Measurements from ENCODE around the gene OR4D1. TPM values are rescaled to one million over a fixed set of nuclear protein-coding genes. Genes with fewer than 3 reads are reported as not detected.
"Not testable (repeated sequence)": the region's sequence is repeated elsewhere in the genome, so short reads cannot be mapped to it uniquely, and the experiment has no call there.

OR4D1 gene
- total RNA-seq, result 1 to 10 TPM in 4 of 5 experiments, under 1 TPM in 1; 0.41 to 2.5 (median 1.3) TPM
- polyA plus RNA-seq, result 1 to 10 TPM; 2.5 to 3.3 TPM
- total RNA-seq, result 1.7 reads per million, percentile 7 among the genes with 10 or more reads in this experiment

DNA sequence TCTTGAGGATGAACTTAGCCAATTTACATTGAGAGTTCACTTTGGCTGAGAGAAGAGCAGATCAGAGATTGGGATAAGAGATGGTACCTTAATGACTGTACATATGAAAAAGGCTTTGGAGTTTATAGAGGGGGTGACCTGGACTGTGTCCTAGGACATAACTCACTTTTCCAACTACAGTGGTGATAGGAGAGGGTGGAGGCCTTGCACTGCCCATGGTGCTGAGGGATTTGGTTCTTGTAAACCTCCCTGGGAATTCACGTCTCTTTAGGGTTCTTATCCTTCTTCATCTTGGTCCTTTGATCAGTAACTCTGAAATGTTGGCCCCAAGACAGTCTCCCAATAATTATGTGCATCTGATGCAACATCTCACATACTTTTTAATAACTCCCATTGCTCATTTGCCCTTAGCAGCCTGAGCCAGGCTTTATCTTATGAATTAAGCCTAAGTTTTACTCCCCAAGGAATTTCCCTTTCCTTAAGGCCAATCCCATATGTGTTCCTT is at the start of gene OR4D1:
OR4D1 (plus strand) TSS at position 455 of the 505 bp plus-strand sequence. CDS start 6,770 bp downstream, outside the sequence.
- Mint-ChIP-seq H3K9me3 (peaks cover 20 to 71% (median 41%) of the 10 kb centered on the region in 11 donors), H3K27ac (peak within 1 kb of the TSS in 2 of 9 donors; percentile 11 to 26), H3K36me3 (peaks cover 21 to 51% (median 39%) of the 10 kb centered on the region in 5 donors), H3K27me3 (peaks cover 0 to 71% (median 0%) of the 10 kb centered on the region in 5 donors), H3K4me1 (peaks cover 21 to 50% (median 36%) of the 10 kb centered on the region in 7 donors), H3K4me3 (peak within 1 kb of the TSS in 1 of 10 donors; percentile 35)
- intact Hi-C loops (cut with micrococcal nuclease), result no loop called here
- ATAC-seq, result no peak
- Histone ChIP-seq H3K27me3 (ENCODE audit: control insufficient read depth in 2 of 2, insufficient read depth in 2 of 2, low read length in 2 of 2) (no peaks in the 10 kb centered on the region), H3K27ac (ENCODE audit: low read depth, low read length) (no peak within 1 kb of the TSS), H3K9me3 (ENCODE audit: control insufficient read depth in 2 of 3, low read length in 3 of 3) (peaks cover 0 to 19% (median 17%) of the 10 kb centered on the region in 3 experiments), H3K4me3 (ENCODE audit: low read length) (no peak within 1 kb of the TSS), H3K36me3 (ENCODE audit: control insufficient read depth in 2 of 3, insufficient read depth in 3 of 3, low read length in 3 of 3) (no peaks in the 10 kb centered on the region), H3K4me1 (ENCODE audit: control insufficient read depth in 2 of 2, insufficient read depth in 2 of 2, low read length in 2 of 2) (peaks cover 15 to 17% of the 10 kb centered on the region in 2 donors)
- ChIA-PET CTCF (interaction anchor here (1.5 kb wide), 1 partner anchor 9 kb away, joined by 3 read pairs; no protein-coding TSS in a partner anchor), POLR2A (interaction anchor here (1.7 kb wide), 1 partner anchor 9 kb away, joined by 7 read pairs; no protein-coding TSS in a partner anchor)
- DNase-seq, result no peak

GRCh38 chr17:58100506-58100905 is 47.7 kb upstream of the OR4D1 start:
- Mint-ChIP-seq H3K4me1 (peaks cover 0 to 5% (median 0%) of the 10 kb centered on the region in 7 donors), H3K9me3 (no peaks in the 10 kb centered on the region), H3K27ac (no peak overlapping the region), H3K36me3 (peaks cover 0 to 7% (median 0%) of the 10 kb centered on the region in 5 donors), H3K27me3 (peaks cover 0 to 10% (median 0%) of the 10 kb centered on the region in 5 donors), H3K4me3 (no peak overlapping the region)
- ChIA-PET CTCF (interaction anchor here (0.9 to 1.3 kb wide), 3 partner anchors 13 to 99 kb away, joined by 3 to 4 read pairs (median 3); no protein-coding TSS in a partner anchor), POLR2A (interaction anchor here (0.6 to 1.1 kb wide), 2 partner anchors 93 to 125 kb away, joined by 3 read pairs; partner anchors contain the start of gene SRSF1)
- ATAC-seq (no peak), DNase-seq (no peak)
- intact Hi-C loops (cut with micrococcal nuclease), result no loop called here
- no peak overlapping the region for H3K27ac ChIP-seq (ENCODE audit: low read depth, low read length)
- H3K9me3 ChIP-seq (ENCODE audit: control insufficient read depth in 2 of 3, low read length in 3 of 3), result no peaks in the 10 kb centered on the region
- no peak overlapping the region for H3K4me3 ChIP-seq (ENCODE audit: low read length)
- no peaks in the 10 kb centered on the region for H3K36me3 ChIP-seq (ENCODE audit: control insufficient read depth in 2 of 3, insufficient read depth in 3 of 3, low read length in 3 of 3)
- H3K4me1 ChIP-seq (ENCODE audit: control insufficient read depth in 2 of 2, insufficient read depth in 2 of 2, low read length in 2 of 2), result no peaks in the 10 kb centered on the region
- H3K27me3 ChIP-seq (ENCODE audit: control insufficient read depth in 2 of 2, insufficient read depth in 2 of 2, low read length in 2 of 2), result no peaks in the 10 kb centered on the region

DNA sequence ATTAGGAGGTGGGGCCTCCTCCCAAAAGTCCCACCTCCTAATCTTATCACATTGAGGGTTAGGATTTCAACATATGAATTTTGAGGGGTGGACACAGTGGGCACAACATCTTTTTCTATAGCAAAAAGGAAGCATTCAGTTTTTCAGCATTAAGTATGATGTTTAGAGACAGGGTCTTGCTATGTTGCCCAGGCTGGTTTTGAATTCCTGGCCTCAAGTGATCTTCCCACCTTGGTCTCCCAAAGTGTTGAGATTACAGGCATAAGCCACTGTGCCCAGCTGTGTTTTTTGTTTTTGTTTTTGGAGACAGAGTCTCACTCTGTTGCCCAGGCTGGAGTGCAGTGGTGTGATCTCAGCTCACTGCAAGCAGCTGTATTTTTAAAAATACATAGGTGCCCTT is 46.3 kb upstream of the OR4D1 start:
- peaks cover 0 to 10% (median 0%) of the 10 kb centered on the region in 5 donors for H3K27me3 Mint-ChIP-seq
- H3K27ac Mint-ChIP-seq; DNase-seq; H3K9me3 Mint-ChIP-seq; H3K36me3 Mint-ChIP-seq; H3K27ac ChIP-seq (ENCODE audit: low read depth, low read length); H3K36me3 ChIP-seq (ENCODE audit: control insufficient read depth in 2 of 3, insufficient read depth in 3 of 3, low read length in 3 of 3); H3K4me1 Mint-ChIP-seq; ATAC-seq; H3K27me3 ChIP-seq (ENCODE audit: control insufficient read depth in 2 of 2, insufficient read depth in 2 of 2, low read length in 2 of 2); H3K9me3 ChIP-seq (ENCODE audit: control insufficient read depth in 2 of 3, low read length in 3 of 3); intact Hi-C loops (cut with micrococcal nuclease); H3K4me1 ChIP-seq (ENCODE audit: control insufficient read depth in 2 of 2, insufficient read depth in 2 of 2, low read length in 2 of 2); H3K4me3 ChIP-seq (ENCODE audit: low read length); H3K4me3 Mint-ChIP-seq: not testable (repeated sequence)
- ChIA-PET POLR2A (interaction anchor here (0.6 to 1.0 kb wide), 2 partner anchors 61 to 108 kb away, joined by 3 read pairs; no protein-coding TSS in a partner anchor), CTCF (interaction anchor here (1.1 kb wide), 2 partner anchors 9 to 268 kb away, joined by 3 to 5 read pairs; no protein-coding TSS in a partner anchor)

DNA sequence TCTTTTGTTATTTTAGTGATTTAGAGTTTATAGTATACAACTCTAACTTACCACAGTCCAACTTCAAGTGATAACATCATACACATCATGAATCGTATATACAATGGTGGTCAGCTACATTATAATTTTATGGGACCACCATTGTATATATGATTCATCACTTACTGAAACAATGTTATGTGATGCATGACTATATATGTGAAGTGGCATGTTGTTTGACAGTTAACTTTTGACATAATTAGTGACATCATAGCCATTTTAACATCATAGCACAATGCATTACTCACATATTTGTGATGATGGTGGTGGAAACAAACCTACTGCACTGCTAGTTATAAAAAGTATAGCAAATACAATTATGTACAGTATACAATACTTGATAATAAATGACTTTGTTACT is 43.1 kb upstream of the OR4D1 start:
- no peak overlapping the region for H3K27ac Mint-ChIP-seq
- DNase-seq (no peak), ATAC-seq (no peak)
- Histone ChIP-seq H3K27ac (ENCODE audit: low read depth, low read length) (no peak overlapping the region), H3K4me3 (ENCODE audit: low read length) (no peak overlapping the region), H3K36me3 (ENCODE audit: control insufficient read depth in 2 of 3, insufficient read depth in 3 of 3, low read length in 3 of 3) (no peaks in the 10 kb centered on the region), H3K27me3 (ENCODE audit: control insufficient read depth in 2 of 2, insufficient read depth in 2 of 2, low read length in 2 of 2) (no peaks in the 10 kb centered on the region), H3K9me3 (ENCODE audit: control insufficient read depth in 2 of 3, low read length in 3 of 3) (no peaks in the 10 kb centered on the region), H3K4me1 (ENCODE audit: control insufficient read depth in 2 of 2, insufficient read depth in 2 of 2, low read length in 2 of 2) (no peaks in the 10 kb centered on the region)
- H3K27me3 Mint-ChIP-seq, result peaks cover 0 to 18% (median 0%) of the 10 kb centered on the region in 5 donors
- H3K4me3 Mint-ChIP-seq, result no peak overlapping the region
- ChIA-PET CTCF (interaction anchor here (0.6 kb wide), 1 partner anchor 86 kb away, joined by 3 read pairs; no protein-coding TSS in a partner anchor), POLR2A (interaction anchor here (0.6 kb wide), 1 partner anchor 245 kb away, joined by 3 read pairs; no protein-coding TSS in a partner anchor)
- intact Hi-C loops (cut with micrococcal nuclease), result no loop called here
- no peaks in the 10 kb centered on the region for H3K36me3 Mint-ChIP-seq
- peaks cover 0 to 1% (median 0%) of the 10 kb centered on the region in 11 donors for H3K9me3 Mint-ChIP-seq
- H3K4me1 Mint-ChIP-seq, result no peaks in the 10 kb centered on the region

- H3K4me1 ChIP-seq (ENCODE audit: control insufficient read depth in 2 of 2, insufficient read depth in 2 of 2, low read length in 2 of 2), result no peaks in the 10 kb centered on the region
- ChIA-PET POLR2A (no interaction called here), CTCF (interaction anchor here (1.6 kb wide), 1 partner anchor 107 kb away, joined by 3 read pairs; no protein-coding TSS in a partner anchor)
- H3K9me3 Mint-ChIP-seq, result peaks cover 0 to 1% (median 0%) of the 10 kb centered on the region in 11 donors
- H3K27me3 Mint-ChIP-seq, result peaks cover 0 to 21% (median 3%) of the 10 kb centered on the region in 5 donors
- intact Hi-C loops (cut with micrococcal nuclease), result no loop called here
- peaks cover 0 to 2% (median 0%) of the 10 kb centered on the region in 7 donors for H3K4me1 Mint-ChIP-seq
- H3K36me3 Mint-ChIP-seq, result no peaks in the 10 kb centered on the region
- no peaks in the 10 kb centered on the region for H3K36me3 ChIP-seq (ENCODE audit: control insufficient read depth in 2 of 3, insufficient read depth in 3 of 3, low read length in 3 of 3)
- no peak overlapping the region for H3K27ac ChIP-seq (ENCODE audit: low read depth, low read length)
- H3K4me3 ChIP-seq (ENCODE audit: low read length), result no peak overlapping the region
- no peaks in the 10 kb centered on the region for H3K27me3 ChIP-seq (ENCODE audit: control insufficient read depth in 2 of 2, insufficient read depth in 2 of 2, low read length in 2 of 2)
- no peak overlapping the region for H3K27ac Mint-ChIP-seq
- ATAC-seq, result no peak
- no peak overlapping the region for H3K4me3 Mint-ChIP-seq
- DNase-seq, result no peak
- no peaks in the 10 kb centered on the region for H3K9me3 ChIP-seq (ENCODE audit: control insufficient read depth in 2 of 3, low read length in 3 of 3)
These were observed 40.9 kb upstream of the OR4D1 start for GRCh38 chr17:58107306-58107705.

GRCh38 chr17:58109197-58109596 is 39.0 kb upstream of the OR4D1 start:
- Histone ChIP-seq H3K36me3 (ENCODE audit: control insufficient read depth in 2 of 3, insufficient read depth in 3 of 3, low read length in 3 of 3) (no peaks in the 10 kb centered on the region), H3K4me3 (ENCODE audit: low read length) (no peak overlapping the region), H3K4me1 (ENCODE audit: control insufficient read depth in 2 of 2, insufficient read depth in 2 of 2, low read length in 2 of 2) (no peaks in the 10 kb centered on the region), H3K9me3 (ENCODE audit: control insufficient read depth in 2 of 3, low read length in 3 of 3) (no peaks in the 10 kb centered on the region), H3K27ac (ENCODE audit: low read depth, low read length) (no peak overlapping the region), H3K27me3 (ENCODE audit: control insufficient read depth in 2 of 2, insufficient read depth in 2 of 2, low read length in 2 of 2) (no peaks in the 10 kb centered on the region)
- intact Hi-C loops (cut with micrococcal nuclease), result no loop called here
- H3K27me3 Mint-ChIP-seq, result peaks cover 0 to 15% (median 3%) of the 10 kb centered on the region in 5 donors
- no peak overlapping the region for H3K27ac Mint-ChIP-seq
- DNase-seq (no peak), ATAC-seq (no peak)
- no peaks in the 10 kb centered on the region for H3K36me3 Mint-ChIP-seq
- H3K9me3 Mint-ChIP-seq, result peaks cover 0 to 1% (median 0%) of the 10 kb centered on the region in 11 donors
- H3K4me3 Mint-ChIP-seq, result no peak overlapping the region
- CTCF ChIA-PET, result no interaction called here
- POLR2A ChIA-PET, result no interaction called here
- peaks cover 0 to 5% (median 0%) of the 10 kb centered on the region in 7 donors for H3K4me1 Mint-ChIP-seq

Data from naive thymus-derived CD4-positive, alpha-beta T cell (primary cell).